Measurements from ENCODE around the gene KIAA0586.

- TF ChIP-seq TFE3 (CRISPR knock-in tag; IDR thresholded peaks at IDR 0.05) (no peak), MAZ (CRISPR knock-in tag; conservative IDR thresholded peaks at IDR 0.05 in 1 of 2, IDR thresholded peaks at IDR 0.05 in 1 of 2) (no peak), ZNF282 (CRISPR knock-in tag; IDR thresholded peaks at IDR 0.05) (no peak), ELF1 (tag; IDR thresholded peaks at IDR 0.05) (no peak), MGA (IDR thresholded peaks at IDR 0.05) (no peak), ARID3A (IDR thresholded peaks at IDR 0.05; ENCODE audit: borderline replicate concordance, low read depth, low read length) (no peak), POLR2AphosphoS5 (IDR thresholded peaks at IDR 0.05; ENCODE audit: control insufficient read depth, insufficient read depth, low read depth, low read length) (no peak), NFRKB (IDR thresholded peaks at IDR 0.05; ENCODE audit: low read depth) (no peak), NFIC (IDR thresholded peaks at IDR 0.05) (no peak), ATF6 (CRISPR knock-in tag; IDR thresholded peaks at IDR 0.05) (no peak), LARP7 (IDR thresholded peaks at IDR 0.05) (no peak), EZH2 (IDR thresholded peaks at IDR 0.05; ENCODE audit: borderline replicate concordance, low read depth, low read length) (no peak), ZZZ3 (IDR thresholded peaks at IDR 0.05) (no peak), CREB1 (IDR thresholded peaks at IDR 0.05) (no peak), CREB1 (CRISPR knock-in tag; IDR thresholded peaks at IDR 0.05) (no peak)
These were observed 113.5 kb downstream of the KIAA0586 start for GRCh38 chr14:58540749-58541632.
